OCI-LY1 (cell line): ENCODE results near the gene POC1A.

Experiments
- H2AFZ ChIP-seq: fragments of 200-600 bp; sonication (generic), shearing (Covaris generic); 2 replicates; pipeline ENCODE4 v1.6.0; 2014; ENCODE audit warnings: antibody characterized with exemption, mild to moderate bottlenecking, low read length
- H3F3A ChIP-seq: fragments of 200-600 bp; sonication (generic), shearing (Covaris generic); 2 replicates; pipeline ENCODE4 v1.6.0; 2014; ENCODE audit warnings: mild to moderate bottlenecking, antibody characterized with exemption, low read length, moderate library complexity; ENCODE audit not compliant: insufficient read depth
- H3K27ac ChIP-seq: fragments of 200-600 bp; sonication (generic); 2 replicates; pipeline ENCODE4 v1.5.1; 2014; ENCODE audit warnings: low read length, mixed run types, mild to moderate bottlenecking, low read depth; ENCODE audit not compliant: poor library complexity, severe bottlenecking
- H3K27me3 ChIP-seq: fragments of 200-600 bp; sonication (generic); 2 replicates; pipeline ENCODE4 v1.6.0; 2014; ENCODE audit warnings: antibody characterized with exemption, mild to moderate bottlenecking, low read length, moderate library complexity; ENCODE audit not compliant: insufficient read depth
- H3K36me3 ChIP-seq: fragments of 200-600 bp; sonication (generic); 2 replicates; pipeline ENCODE4 v1.6.1; 2014; ENCODE audit warnings: mild to moderate bottlenecking, antibody characterized with exemption, low read length, moderate library complexity, mixed read lengths; ENCODE audit not compliant: insufficient read depth
- H3K4me1 ChIP-seq: fragments of 200-600 bp; sonication (generic); 2 replicates; pipeline ENCODE4 v1.5.1; 2014; ENCODE audit warnings: mild to moderate bottlenecking, low read length, moderate library complexity; ENCODE audit not compliant: insufficient read depth, severe bottlenecking
- H3K4me2 ChIP-seq: fragments of 200-600 bp; sonication (generic), shearing (Covaris generic); 2 replicates; pipeline ENCODE4 v1.6.1; 2014; ENCODE audit warnings: low read length
- H3K4me3 ChIP-seq: fragments of 200-600 bp; sonication (generic); 2 replicates; pipeline ENCODE4 v1.5.1; 2014; ENCODE audit warnings: low read length, low read depth, mild to moderate bottlenecking, mixed read lengths; ENCODE audit not compliant: poor library complexity, severe bottlenecking
- H3K79me2 ChIP-seq: fragments of 200-600 bp; shearing (Covaris generic); 2 replicates; pipeline ENCODE4 v1.6.1; 2016; ENCODE audit warnings: mixed run types, low read length, mixed read lengths; ENCODE audit not compliant: insufficient read depth
- H3K9ac ChIP-seq: fragments of 200-600 bp; sonication (generic), shearing (Covaris generic); 2 replicates; pipeline ENCODE4 v1.6.1; 2014; ENCODE audit warnings: mild to moderate bottlenecking, low read length, mixed read lengths
- H3K9me2 ChIP-seq: fragments of 200-600 bp; sonication (generic), shearing (Covaris generic); 2 replicates; pipeline ENCODE4 v1.6.1; 2014; ENCODE audit warnings: low read depth, mild to moderate bottlenecking, low read length, mixed read lengths
- H3K9me3 ChIP-seq: fragments of 200-600 bp; shearing (Covaris generic); 2 replicates; pipeline ENCODE4 v1.6.1; 2014; ENCODE audit warnings: low read length, mixed read lengths
- H4K20me1 ChIP-seq: fragments of 200-600 bp; sonication (generic), shearing (Covaris generic); 2 replicates; pipeline ENCODE4 v1.6.0; 2016; ENCODE audit warnings: mild to moderate bottlenecking, low read length; ENCODE audit not compliant: insufficient read depth
- CTCF ChIP-seq: fragments of 200-600 bp; sonication (generic), shearing (Covaris generic); IDR thresholded peaks from 2 replicates; pipeline ENCODE4 v1.5.1; 2017; ENCODE audit warnings: mild to moderate bottlenecking, antibody characterized with exemption, low read length, moderate library complexity, mixed read lengths
- EZH2 ChIP-seq: fragments of 200-600 bp; sonication (generic), shearing (Covaris generic); IDR thresholded peaks from 2 replicates; pipeline ENCODE4 v1.8.0; 2017; ENCODE audit warnings: borderline replicate concordance, mixed run types, mild to moderate bottlenecking, antibody characterized with exemption, low read length, moderate library complexity, mixed read lengths

Gene POC1A

GRCh38 chr3:52162250-52162872 is 8.1 kb upstream of the POC1A start:
- no peaks in the 10 kb centered on the region for H4K20me1 ChIP-seq
- H3K9me3 ChIP-seq, result no peaks in the 10 kb centered on the region; the same call in 1 of the 2 replicates
- H3K36me3 ChIP-seq, result no peaks in the 10 kb centered on the region; the same call in 1 of the 2 replicates
- H3K9me2 ChIP-seq, result no peaks in the 10 kb centered on the region
- H3K4me3 ChIP-seq, result no peak overlapping the region
- no peaks in the 10 kb centered on the region for H3F3A ChIP-seq
- no peak overlapping the region for H3K9ac ChIP-seq
- H3K27ac ChIP-seq, result no peak overlapping the region
- H3K4me1 ChIP-seq, result peaks cover under 1% of the 10 kb centered on the region
- peaks cover 5% of the 10 kb centered on the region; the same call in 1 of the 2 replicates for H3K27me3 ChIP-seq
- H3K79me2 ChIP-seq, result no peaks in the 10 kb centered on the region
- no peak overlapping the region for H2AFZ ChIP-seq
- no peak overlapping the region for H3K4me2 ChIP-seq
- no peak for TF ChIP-seq CTCF
- TF ChIP-seq EZH2, result no peak

- peaks cover 5% of the 10 kb centered on the region; the same call in 1 of the 2 replicates for H3K27me3 ChIP-seq
Observed at GRCh38 chr3:52159503-52159902, 5.3 kb upstream of the POC1A start.

GRCh38 chr3:52155912-52156311 is 1.7 kb upstream of the POC1A start:
- no peaks in the 10 kb centered on the region for H3K9me2 ChIP-seq
- no peaks in the 10 kb centered on the region for H4K20me1 ChIP-seq
- no peaks in the 10 kb centered on the region for H3F3A ChIP-seq
- H3K36me3 ChIP-seq, result no peaks in the 10 kb centered on the region; the same call in 1 of the 2 replicates
- peaks cover 18% of the 10 kb centered on the region for H3K4me1 ChIP-seq
- H3K27me3 ChIP-seq, result no peaks in the 10 kb centered on the region
- TF ChIP-seq EZH2, result no peak
- TF ChIP-seq CTCF, result no peak
- H3K27ac ChIP-seq, result no peak overlapping the region
- no peaks in the 10 kb centered on the region for H3K9me3 ChIP-seq
- no peaks in the 10 kb centered on the region for H3K79me2 ChIP-seq
- H3K4me2 ChIP-seq, result no peak overlapping the region
- H2AFZ ChIP-seq, result no peak overlapping the region
- H3K9ac ChIP-seq, result no peak overlapping the region
- H3K4me3 ChIP-seq, result no peak overlapping the region

More at GRCh38 chr3:52159503-52159902, 5.3 kb upstream of the POC1A start:
- Histone ChIP-seq H3F3A (no peaks in the 10 kb centered on the region), H3K27ac (no peak overlapping the region), H2AFZ (no peak overlapping the region), H3K79me2 (no peaks in the 10 kb centered on the region), H3K36me3 (no peaks in the 10 kb centered on the region; the same call in 1 of the 2 replicates), H3K9ac (no peak overlapping the region), H3K9me2 (no peaks in the 10 kb centered on the region), H3K4me1 (peaks cover 6% of the 10 kb centered on the region), H3K4me2 (no peak overlapping the region), H3K4me3 (no peak overlapping the region), H4K20me1 (no peaks in the 10 kb centered on the region), H3K9me3 (no peaks in the 10 kb centered on the region; the same call in 1 of the 2 replicates)
- no peak for TF ChIP-seq EZH2
- no peak for TF ChIP-seq CTCF
